GM12892 (cell line): ENCODE measurements around the gene NUBP1.

Experiments
- POLR2A ChIP-seq: IDR thresholded peaks from 2 replicates; pipeline ENCODE4 v1.6.1; 2011; ENCODE audit warnings: low read depth, low read length, control low read depth
- POLR2AphosphoS5 ChIP-seq: IDR thresholded peaks from 2 replicates; pipeline ENCODE4 v1.6.1; 2011; ENCODE audit warnings: low read depth, low read length, control low read depth
- TAF1 ChIP-seq: IDR thresholded peaks from 2 replicates; pipeline ENCODE4 v1.6.1; 2011; ENCODE audit warnings: low read depth, mild to moderate bottlenecking, control low read depth, low read length, borderline replicate concordance

GRCh38 chr16:10776280-10776679 is 32.6 kb downstream of the NUBP1 start:
- TF ChIP-seq POLR2A (no peak), POLR2AphosphoS5 (no peak), TAF1 (no peak)
